Sigmoid colon (tissue), 7 donors: Measurements from ENCODE around the gene KIF26B. TPM values are rescaled to one million over a fixed set of nuclear protein-coding genes. Genes with fewer than 3 reads are reported as not detected.

Experiments
- DNase-seq: peaks from one replicate; pipeline ENCODE4 v3.0.0-alpha.2; 2019
- H3K27ac ChIP-seq, 4 donors: fragments of 200-600 bp; sonication (generic); one replicate each; pipeline ENCODE4 v1.5.1; 2016 to 2019; ENCODE audit warnings: mild to moderate bottlenecking in 1 of 4
- H3K27me3 ChIP-seq, 3 donors: fragments of 200-600 bp; sonication (generic); one replicate each; pipeline ENCODE4 v1.5.1; 2019; ENCODE audit warnings: mild to moderate bottlenecking in 1 of 3
- H3K36me3 ChIP-seq, 4 donors: fragments of 200-600 bp; sonication (generic); one replicate each; pipeline ENCODE4 v1.5.1; 2016 to 2019
- H3K4me1 ChIP-seq, 4 donors: fragments of 200-600 bp; sonication (generic); one replicate each; pipeline ENCODE4 v1.5.1; 2017 to 2019
- H3K4me3 ChIP-seq, 4 donors: fragments of 200-600 bp; sonication (generic); one replicate each; pipeline ENCODE4 v1.5.1; 2017 to 2019; ENCODE audit warnings: mild to moderate bottlenecking in 2 of 4, moderate library complexity in 1 of 4
- H3K9me3 ChIP-seq, 4 donors: fragments of 200-600 bp in 3 of 4; sonication (generic) in 3 of 4; one replicate each; pipeline versions ENCODE4 v1.5.1 to v1.6.1; 2013 to 2019
- CTCF ChIP-seq, 4 experiments: fragments of 450-650 bp in 3 of 4; fragments of 200-600 bp in 1 of 4; IDR thresholded peaks; one replicate each; pipeline ENCODE4 v1.5.1; 2016 to 2019; ENCODE audit warnings: antibody characterized with exemption in 4 of 4, mild to moderate bottlenecking in 3 of 4, moderate library complexity in 2 of 4
- EP300 ChIP-seq, 4 donors: sonication (generic); formaldehyde crosslinking; IDR thresholded peaks; one replicate each; pipeline ENCODE4 v1.6.1; 2017; ENCODE audit warnings: antibody characterized with exemption in 4 of 4
- POLR2A ChIP-seq, 2 donors: fragments of 450-650 bp; IDR thresholded peaks; one replicate each; pipeline ENCODE4 v1.6.1; 2016; ENCODE audit warnings: antibody characterized with exemption in 2 of 2, mild to moderate bottlenecking in 2 of 2, moderate library complexity in 2 of 2
- POLR2AphosphoS5 ChIP-seq, 4 donors: sonication (generic); formaldehyde crosslinking; IDR thresholded peaks; one replicate each; pipeline ENCODE4 v1.6.1; 2017; ENCODE audit warnings: antibody characterized with exemption in 4 of 4
- WGBS, 2 donors: extraction: QIAGEN DNeasy Blood & Tissue Kit; methylation state at CpG; one replicate each; pipeline ENCODE4 v1.1.7; 2013; 5-methylcytosine and 5-hydroxymethylcytosine counted together
- intact Hi-C: fragments of 100-400 bp; cut with DNase I; formaldehyde crosslinking; loops from one replicate; pipeline ENCODE4 v1.15.1; 2023
- polyA plus RNA-seq, 3 donors: library from polyadenylated mRNA; stranded (reverse); fragments of 200-250 nt; gene quantifications; one replicate each; pipeline ENCODE4 v1.2.3, GENCODE V29; 2013
- total RNA-seq, 4 donors: library from RNA; depleted of rRNA; stranded (reverse); fragments of >200 nt; gene quantifications; one replicate each; pipeline ENCODE4 v1.1.0, GENCODE V29; 2016
- donor health status: healthy with polysubstance abuse.
- donor health status: Bipolar disorder and iron deficiency.
- donor health status: healthy.

The KIF26B gene
- total and polyA plus RNA-seq, 7 donors: under 0.01 to 5.5 (median 1.4) TPM; not detected in 1

GRCh38 chr1:245377854-245378253 lies 223.1 kb downstream of the KIF26B start:
- Histone ChIP-seq H3K36me3 (no peaks in the 10 kb centered on the region), H3K27ac (no peak overlapping the region), H3K9me3 (no peaks in the 10 kb centered on the region), H3K4me3 (no peak overlapping the region), H3K27me3 (no peaks in the 10 kb centered on the region), H3K4me1 (no peaks in the 10 kb centered on the region)
- DNase-seq: no peak
- intact Hi-C loops: no loop called here
- WGBS, 2 donors: 63 to 64% methylated on average over 5 of the region's 5 CpGs
- no peak for TF ChIP-seq EP300 (IDR thresholded peaks at IDR 0.05)
- TF ChIP-seq CTCF (IDR thresholded peaks at IDR 0.05): no peak
- TF ChIP-seq POLR2AphosphoS5 (IDR thresholded peaks at IDR 0.05): no peak
- TF ChIP-seq POLR2A (IDR thresholded peaks at IDR 0.05): no peak

- TF ChIP-seq EP300 (IDR thresholded peaks at IDR 0.05) (no peak), POLR2AphosphoS5 (IDR thresholded peaks at IDR 0.05) (no peak), CTCF (IDR thresholded peaks at IDR 0.05) (no peak), POLR2A (IDR thresholded peaks at IDR 0.05) (no peak)
- no peak for DNase-seq
- 28 to 33% methylated on average over 2 of the region's 2 CpGs for WGBS, 2 donors
- Histone ChIP-seq H3K36me3 (no peaks in the 10 kb centered on the region), H3K27me3 (no peaks in the 10 kb centered on the region), H3K9me3 (no peaks in the 10 kb centered on the region), H3K4me1 (no peaks in the 10 kb centered on the region), H3K4me3 (no peak overlapping the region), H3K27ac (no peak overlapping the region)
- intact Hi-C loops: no loop called here
Measured at GRCh38 chr1:245378311-245378722, 223.5 kb downstream of the KIF26B start.

GRCh38 chr1:245378745-245379144 lies 224.0 kb downstream of the KIF26B start:
- WGBS, 2 donors: 89 to 94% methylated on average over 5 of the region's 5 CpGs
- intact Hi-C loops: no loop called here
- Histone ChIP-seq H3K4me3 (no peak overlapping the region), H3K36me3 (no peaks in the 10 kb centered on the region), H3K27ac (no peak overlapping the region), H3K9me3 (no peaks in the 10 kb centered on the region), H3K27me3 (no peaks in the 10 kb centered on the region), H3K4me1 (no peaks in the 10 kb centered on the region)
- TF ChIP-seq POLR2A (IDR thresholded peaks at IDR 0.05): no peak
- no peak for TF ChIP-seq POLR2AphosphoS5 (IDR thresholded peaks at IDR 0.05)
- no peak for TF ChIP-seq EP300 (IDR thresholded peaks at IDR 0.05)
- no peak for TF ChIP-seq CTCF (IDR thresholded peaks at IDR 0.05)
- no peak for DNase-seq

- no peaks in the 10 kb centered on the region for H3K36me3 ChIP-seq
- no peak for TF ChIP-seq POLR2AphosphoS5 (IDR thresholded peaks at IDR 0.05)
- TF ChIP-seq POLR2A (IDR thresholded peaks at IDR 0.05): no peak
- no peak for TF ChIP-seq EP300 (IDR thresholded peaks at IDR 0.05)
- no peak for TF ChIP-seq CTCF (IDR thresholded peaks at IDR 0.05)
- H3K4me1 ChIP-seq: no peaks in the 10 kb centered on the region
- H3K9me3 ChIP-seq: no peaks in the 10 kb centered on the region
- H3K27ac ChIP-seq: no peak overlapping the region
- H3K4me3 ChIP-seq: no peak overlapping the region
- WGBS, 2 donors: 87 to 89% methylated on average over 11 of the region's 11 CpGs
- H3K27me3 ChIP-seq: no peaks in the 10 kb centered on the region
- DNase-seq: no peak
- intact Hi-C loops: no loop called here
Measured at GRCh38 chr1:245380790-245381535, 226.2 kb downstream of the KIF26B start.

GRCh38 chr1:245382981-245383380 lies 228.2 kb downstream of the KIF26B start:
- Histone ChIP-seq H3K27ac (no peak overlapping the region), H3K9me3 (no peaks in the 10 kb centered on the region), H3K27me3 (no peaks in the 10 kb centered on the region), H3K4me3 (no peak overlapping the region), H3K36me3 (no peaks in the 10 kb centered on the region), H3K4me1 (no peaks in the 10 kb centered on the region)
- TF ChIP-seq POLR2A (IDR thresholded peaks at IDR 0.05): no peak
- no peak for TF ChIP-seq CTCF (IDR thresholded peaks at IDR 0.05)
- no peak for TF ChIP-seq EP300 (IDR thresholded peaks at IDR 0.05)
- TF ChIP-seq POLR2AphosphoS5 (IDR thresholded peaks at IDR 0.05): no peak
- 83 to 85% methylated on average over 9 of the region's 9 CpGs for WGBS, 2 donors
- intact Hi-C loops: no loop called here
- DNase-seq: no peak
